NCI-H2227 (cell line): ENCODE measurements around the gene BANK1.

ENCODE experiments used
- DNase-seq: peaks from one replicate; lab custom pipeline; 2025; ENCODE audit not compliant: unreplicated experiment; lab: John Stamatoyannopoulos, UW

Gene BANK1

DNA sequence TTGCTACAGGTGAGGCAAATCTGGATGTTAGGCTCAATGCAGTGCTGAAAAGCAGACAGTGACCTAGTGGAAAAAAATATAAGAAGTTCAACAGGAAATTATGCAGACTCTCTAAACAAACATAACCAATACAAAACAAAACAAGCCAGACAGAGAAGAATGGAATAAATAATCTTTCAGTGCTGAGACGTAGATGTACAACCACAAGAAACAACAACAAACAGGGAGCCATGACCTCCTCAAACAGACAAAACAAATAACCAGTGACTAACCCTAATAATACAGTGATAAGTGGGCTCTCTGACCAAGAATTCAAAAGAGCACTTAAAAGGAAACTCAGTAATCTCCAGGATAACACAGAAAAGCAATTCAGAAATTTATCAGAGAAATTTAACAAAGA is 315.5 kb downstream of the BANK1 start:
- DNase-seq: no peak

DNA sequence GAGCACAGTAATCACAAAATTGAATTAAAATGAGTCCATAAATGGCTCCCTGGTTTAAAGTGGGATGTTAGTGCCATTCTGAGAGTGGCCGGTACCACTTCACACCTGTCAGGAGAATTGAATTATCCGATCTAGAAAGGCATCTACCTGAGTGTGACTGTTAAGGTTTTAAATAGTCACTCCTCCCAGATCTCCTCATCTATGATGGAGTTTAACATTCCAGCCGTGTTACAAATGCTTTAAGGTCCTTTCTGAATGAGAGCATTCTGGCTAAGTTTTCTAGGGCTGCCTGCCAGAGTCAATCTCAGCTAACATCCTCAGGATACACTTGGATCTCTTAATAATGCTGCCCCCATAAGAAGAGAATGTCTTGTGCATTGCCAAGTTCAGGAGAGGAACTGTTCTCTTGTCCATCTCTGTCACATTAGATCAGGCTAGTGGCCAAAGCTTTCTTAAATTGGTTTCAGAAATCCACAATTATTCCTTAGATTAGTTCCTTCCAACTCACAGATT is 323.6 kb downstream of the BANK1 start:
- DNase-seq: no peak

DNA sequence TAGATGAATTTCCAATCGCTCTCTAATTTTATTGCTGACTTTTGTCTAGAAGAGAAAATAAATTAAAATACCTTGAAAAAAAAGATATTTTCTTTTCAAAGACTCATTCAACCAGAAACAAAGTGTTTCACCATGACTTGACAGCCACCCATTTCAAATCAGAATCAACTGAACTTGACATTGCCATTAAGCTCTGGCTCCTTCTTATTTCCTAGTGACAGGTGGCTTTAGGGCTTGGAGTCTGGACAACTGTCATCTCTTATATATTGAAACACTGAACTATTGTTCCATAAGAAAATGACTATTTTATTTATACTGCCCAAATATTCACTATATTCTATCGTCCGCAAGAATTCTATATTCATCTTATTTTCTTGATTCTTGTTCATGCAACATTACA is 325.6 kb downstream of the BANK1 start:
- DNase-seq: no peak

DNA sequence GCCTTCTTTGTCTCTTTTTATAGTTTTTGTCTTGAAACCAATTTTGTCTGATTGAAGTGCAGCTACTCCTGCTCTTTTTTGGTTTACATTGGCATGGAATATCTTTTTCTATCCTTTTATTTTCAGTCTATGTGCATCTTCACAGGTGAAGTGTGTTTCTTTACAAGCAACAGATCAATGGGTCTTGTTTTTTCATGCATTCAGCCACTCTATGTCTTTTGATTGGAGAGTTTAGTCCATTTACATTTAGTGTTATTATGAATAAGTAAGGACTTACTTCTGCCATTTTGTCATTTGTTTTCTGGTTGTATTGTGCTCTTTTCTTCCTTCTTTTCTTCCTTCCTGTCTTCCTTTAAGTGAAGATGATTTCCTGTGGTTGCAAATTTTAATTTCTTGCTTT is 330.3 kb downstream of the BANK1 start:
- no peak for DNase-seq
